Endodermal cell (in vitro differentiated cells): Measurements from ENCODE around the gene R3HDM4. TPM values are rescaled to one million over a fixed set of nuclear protein-coding genes. Genes with fewer than 3 reads are reported as not detected.

Experiments used
- DNase-seq: peaks from one replicate; pipeline ENCODE4 v3.0.0-alpha.2; 2017
- H3K27ac ChIP-seq: 2 replicates; pipeline ENCODE4 v1.5.1; 2013; ENCODE audit warnings: mild to moderate bottlenecking, low read depth, low read length, moderate library complexity
- H3K27me3 ChIP-seq: 2 replicates; pipeline ENCODE4 v1.6.1; 2013; ENCODE audit warnings: mild to moderate bottlenecking, low read length, moderate library complexity; ENCODE audit not compliant: insufficient read depth, control insufficient read depth, poor library complexity, severe bottlenecking
- H3K36me3 ChIP-seq: 2 replicates; pipeline ENCODE4 v1.7.0; 2013; ENCODE audit warnings: mild to moderate bottlenecking, low read length, moderate library complexity; ENCODE audit not compliant: control insufficient read depth, insufficient read depth
- H3K4me1 ChIP-seq: one replicate; pipeline ENCODE4 v1.7.0; 2013; ENCODE audit warnings: low read length; ENCODE audit not compliant: control insufficient read depth, insufficient read depth
- H3K4me3 ChIP-seq: 2 replicates; pipeline ENCODE4 v1.5.1; 2013; ENCODE audit warnings: mild to moderate bottlenecking, low read length, moderate library complexity
- H3K9ac ChIP-seq: 2 replicates; pipeline ENCODE4 v1.6.1; 2013; ENCODE audit warnings: mild to moderate bottlenecking, low read length, moderate library complexity; ENCODE audit not compliant: poor library complexity, severe bottlenecking; ENCODE audit errors: extremely low read depth
- H3K9me3 ChIP-seq: 2 replicates; pipeline ENCODE4 v1.6.1; 2013; ENCODE audit warnings: mild to moderate bottlenecking, low read length, moderate library complexity; ENCODE audit not compliant: control insufficient read depth
- H3K27ac Mint-ChIP-seq: 2 replicates; pipeline ENCODE4 v1.8.0; 2020; ENCODE audit warnings: mixed read lengths
- H3K27me3 Mint-ChIP-seq: 2 replicates; pipeline ENCODE4 v1.8.0; 2021; ENCODE audit warnings: mild to moderate bottlenecking, mixed read lengths; ENCODE audit not compliant: insufficient read depth
- H3K36me3 Mint-ChIP-seq: 2 replicates; pipeline ENCODE4 v1.8.0; 2020; ENCODE audit warnings: low read depth, mixed read lengths
- H3K4me1 Mint-ChIP-seq: 2 replicates; pipeline ENCODE4 v1.8.0; 2020; ENCODE audit warnings: mixed read lengths
- H3K4me3 Mint-ChIP-seq: 2 replicates; pipeline ENCODE4 v1.8.0; 2020; ENCODE audit warnings: mild to moderate bottlenecking, moderate library complexity, mixed read lengths
- H3K9me3 Mint-ChIP-seq: 2 replicates; pipeline ENCODE4 v1.8.0; 2020; ENCODE audit warnings: mild to moderate bottlenecking, mixed read lengths
- CTCF ChIP-seq: fragments of 200-600 bp; sonication (generic); conservative IDR thresholded peaks from 2 replicates; pipeline ENCODE4 v1.5.0; 2021; ENCODE audit warnings: antibody characterized with exemption, mild to moderate bottlenecking
- WGBS, 2 experiments: methylation state at CpG; one replicate each; pipeline versions ENCODE4 v1.1.5 to v1.1.7; 2013; ENCODE audit warnings: missing lambda C conversion rate in 2 of 2, mixed read lengths in 1 of 2; ENCODE audit not compliant: insufficient coverage in 1 of 2, insufficient read length in 1 of 2; 5-methylcytosine and 5-hydroxymethylcytosine counted together
- total RNA-seq, 2 donors: library from RNA; stranded (reverse); fragmentation: NEBNext Ultra II Directional in 1 of 2; extraction: Animal tissue kit (Norgen Biotek cat#: 25700) in 1 of 2; gene quantifications; 2 replicates in 1 of 2; 3 replicates in 1 of 2; pipeline ENCODE4 v1.2.1, GENCODE V29; 2021

The R3HDM4 gene
- total RNA-seq, 2 donors from 2014 or later: 61.1 to 64.7 TPM

GRCh38 chr19:956766-957440 lies 43.9 kb upstream of the R3HDM4 start:
- H3K27me3 Mint-ChIP-seq: no peaks in the 10 kb centered on the region
- peak; percentile 88 for DNase-seq
- Histone ChIP-seq H3K36me3 (peaks cover 29% of the 10 kb centered on the region), H3K4me1 (peaks cover 6% of the 10 kb centered on the region), H3K9me3 (no peaks in the 10 kb centered on the region), H3K27ac (peak overlapping the region; percentile 81), H3K9ac (no peak overlapping the region), H3K4me3 (no peak overlapping the region), H3K27me3 (no peaks in the 10 kb centered on the region)
- 69 to 76% methylated on average over 10 to 27 of the region's 27 CpGs for WGBS, 2 experiments
- peaks cover 27% of the 10 kb centered on the region for H3K36me3 Mint-ChIP-seq
- TF ChIP-seq CTCF: no peak
- peaks cover 19% of the 10 kb centered on the region for H3K4me1 Mint-ChIP-seq
- H3K4me3 Mint-ChIP-seq: no peak overlapping the region
- H3K9me3 Mint-ChIP-seq: no peaks in the 10 kb centered on the region
- peak overlapping the region; percentile 86 for H3K27ac Mint-ChIP-seq

- Histone ChIP-seq H3K9me3 (no peaks in the 10 kb centered on the region), H3K4me3 (no peak overlapping the region), H3K4me1 (peaks cover 6% of the 10 kb centered on the region), H3K9ac (no peak overlapping the region), H3K36me3 (peaks cover 24% of the 10 kb centered on the region), H3K27me3 (no peaks in the 10 kb centered on the region), H3K27ac (peak overlapping the region; percentile 81)
- 89 to 91% methylated on average over 29 to 55 of the region's 55 CpGs for WGBS, 2 experiments
- H3K27me3 Mint-ChIP-seq: no peaks in the 10 kb centered on the region
- peaks cover 23% of the 10 kb centered on the region for H3K36me3 Mint-ChIP-seq
- H3K9me3 Mint-ChIP-seq: no peaks in the 10 kb centered on the region
- H3K27ac Mint-ChIP-seq: peak overlapping the region; percentile 85
- TF ChIP-seq CTCF: no peak
- H3K4me1 Mint-ChIP-seq: peaks cover 19% of the 10 kb centered on the region
- DNase-seq: no peak
- H3K4me3 Mint-ChIP-seq: no peak overlapping the region
These were observed 43.1 kb upstream of the R3HDM4 start for GRCh38 chr19:955803-956765.

- Histone ChIP-seq H3K27ac (peak overlapping the region; percentile 44), H3K4me1 (peaks cover 6% of the 10 kb centered on the region), H3K27me3 (no peaks in the 10 kb centered on the region), H3K4me3 (no peak overlapping the region), H3K36me3 (peaks cover 12% of the 10 kb centered on the region), H3K9ac (no peak overlapping the region), H3K9me3 (no peaks in the 10 kb centered on the region)
- TF ChIP-seq CTCF: no peak
- peak; percentile 69 for DNase-seq
- Mint-ChIP-seq H3K9me3 (no peaks in the 10 kb centered on the region), H3K4me3 (no peak overlapping the region), H3K36me3 (peaks cover 15% of the 10 kb centered on the region), H3K4me1 (peaks cover 19% of the 10 kb centered on the region), H3K27me3 (no peaks in the 10 kb centered on the region), H3K27ac (peak overlapping the region; percentile 90)
- WGBS, 2 experiments: 79 to 86% methylated on average over 17 to 43 of the region's 43 CpGs
These were observed 41.9 kb upstream of the R3HDM4 start for GRCh38 chr19:954672-955494.
